Liver (tissue), 9 donors: ENCODE measurements around the gene NHERF2. TPM values are rescaled to one million over a fixed set of nuclear protein-coding genes. Genes with fewer than 3 reads are reported as not detected.

Source experiments
- DNase-seq: peaks from one replicate; pipeline ENCODE4 v3.0.0-alpha.2; 2017; ENCODE audit warnings: low spot score
- H3K27ac ChIP-seq, 2 donors: one replicate each; pipeline ENCODE4 v1.7.0; 2013; ENCODE audit warnings: inconsistent platforms in 2 of 2, low read length in 2 of 2, control low read depth in 1 of 2, low read depth in 1 of 2, mild to moderate bottlenecking in 1 of 2
- H3K27me3 ChIP-seq, 4 donors: one replicate each; pipeline versions ENCODE4 v1.6.1 to v1.7.0; 2013; ENCODE audit warnings: low read length in 3 of 4, inconsistent platforms in 1 of 4, mild to moderate bottlenecking in 1 of 4, moderate library complexity in 1 of 4; ENCODE audit not compliant: control insufficient read depth in 4 of 4, insufficient read depth in 4 of 4
- H3K36me3 ChIP-seq, 4 donors: one replicate each; pipeline versions ENCODE4 v1.6.1 to v1.7.0; 2013; ENCODE audit warnings: low read length in 3 of 4, mild to moderate bottlenecking in 3 of 4, low read depth in 1 of 4, moderate library complexity in 1 of 4; ENCODE audit not compliant: control insufficient read depth in 4 of 4, insufficient read depth in 3 of 4
- H3K4me1 ChIP-seq, 4 donors: one replicate each; pipeline versions ENCODE4 v1.6.1 to v1.7.0; 2013; ENCODE audit warnings: low read length in 3 of 4, mild to moderate bottlenecking in 3 of 4, moderate library complexity in 1 of 4; ENCODE audit not compliant: control insufficient read depth in 4 of 4, insufficient read depth in 4 of 4
- H3K4me3 ChIP-seq, 3 donors: one replicate each; pipeline versions ENCODE4 v1.6.1 to v1.7.0; 2013; ENCODE audit warnings: low read length in 3 of 3, control low read depth in 1 of 3, low read depth in 1 of 3, mild to moderate bottlenecking in 1 of 3
- H3K9ac ChIP-seq, 2 donors: one replicate each; pipeline ENCODE4 v1.7.0; 2013; ENCODE audit warnings: low read length in 2 of 2, mild to moderate bottlenecking in 2 of 2, moderate library complexity in 2 of 2, control low read depth in 1 of 2, low read depth in 1 of 2
- H3K9me3 ChIP-seq, 4 donors: one replicate each; pipeline versions ENCODE4 v1.6.1 to v1.7.0; 2013; ENCODE audit warnings: low read length in 3 of 4; ENCODE audit not compliant: control insufficient read depth in 4 of 4
- EGR1 ChIP-seq, 2 donors: IDR thresholded peaks; 2 replicates each; pipeline ENCODE4 v1.6.1; 2016 to 2018; ENCODE audit warnings: antibody characterized with exemption in 2 of 2, low read depth in 2 of 2
- FOXA1 ChIP-seq: IDR thresholded peaks from 2 replicates; pipeline ENCODE4 v1.6.1; 2016; ENCODE audit warnings: antibody characterized with exemption
- FOXA2 ChIP-seq: IDR thresholded peaks from 2 replicates; pipeline ENCODE4 v1.6.1; 2016; ENCODE audit warnings: antibody characterized with exemption
- GABPA ChIP-seq, 2 donors: IDR thresholded peaks in 1 of 2; conservative IDR thresholded peaks in 1 of 2; 2 replicates each; pipeline ENCODE4 v1.6.1; 2016; ENCODE audit warnings: antibody characterized with exemption in 2 of 2, mild to moderate bottlenecking in 1 of 2, moderate library complexity in 1 of 2
- HNF4A ChIP-seq, 2 donors: conservative IDR thresholded peaks; 2 replicates each; pipeline ENCODE4 v1.6.1; 2016; ENCODE audit warnings: antibody characterized with exemption in 2 of 2, mild to moderate bottlenecking in 2 of 2
- HNF4G ChIP-seq: IDR thresholded peaks from 2 replicates; pipeline ENCODE4 v1.6.1; 2016; ENCODE audit warnings: antibody characterized with exemption
- JUND ChIP-seq, 2 donors: IDR thresholded peaks; 2 replicates each; pipeline ENCODE4 v1.6.1; 2016; ENCODE audit warnings: antibody characterized with exemption in 2 of 2
- NR2F2 ChIP-seq: IDR thresholded peaks from 2 replicates; pipeline ENCODE4 v1.6.1; 2016; ENCODE audit warnings: antibody characterized with exemption
- RAD21 ChIP-seq, 2 donors: IDR thresholded peaks; 2 replicates each; pipeline ENCODE4 v1.6.1; 2016; ENCODE audit warnings: antibody characterized with exemption in 2 of 2, mild to moderate bottlenecking in 2 of 2
- RXRA ChIP-seq, 2 donors: IDR thresholded peaks; 2 replicates each; pipeline ENCODE4 v1.6.1; 2017 to 2018; ENCODE audit warnings: antibody characterized with exemption in 2 of 2, mild to moderate bottlenecking in 1 of 2
- SP1 ChIP-seq: IDR thresholded peaks from 2 replicates; pipeline ENCODE4 v1.6.1; 2018; ENCODE audit warnings: antibody characterized with exemption, mild to moderate bottlenecking
- TAF1 ChIP-seq: conservative IDR thresholded peaks from 2 replicates; pipeline ENCODE4 v1.6.1; 2016; ENCODE audit warnings: antibody characterized with exemption, mild to moderate bottlenecking
- YY1 ChIP-seq: IDR thresholded peaks from 2 replicates; pipeline ENCODE4 v1.6.1; 2016; ENCODE audit warnings: antibody characterized with exemption, mild to moderate bottlenecking
- WGBS: extraction: QIAGEN DNeasy Blood & Tissue Kit; methylation state at CpG from one replicate; pipeline ENCODE4 v1.1.7; 2013; 5-methylcytosine and 5-hydroxymethylcytosine counted together
- polyA plus RNA-seq, 2 donors: library from polyadenylated mRNA; stranded (reverse) in 1 of 2; unstranded in 1 of 2; fragments of 200-250 nt in 1 of 2; fragments of >200 nt in 1 of 2; fragmentation: Nextera tagmentation in 1 of 2; extraction: Ambion mirVana in 1 of 2; gene quantifications; one replicate each; pipeline versions ENCODE4 v1.2.1 to v1.2.3, GENCODE V29; 2013 to 2015
- total RNA-seq, 2 donors: library from RNA; depleted of rRNA; stranded (reverse); fragments of >200 nt; gene quantifications; one replicate each; pipeline ENCODE4 v1.2.3, GENCODE V29; 2014
- TF ChIP-seq, protein P1 (sequence below): IDR thresholded peaks from 2 replicates; pipeline ENCODE4 v1.6.1; 2016; ENCODE audit warnings: antibody characterized with exemption, mild to moderate bottlenecking
- TF ChIP-seq, protein P2 (sequence below): fragments of 150-350 bp; IDR thresholded peaks from 2 replicates; pipeline ENCODE4 v1.5.1; 2017; ENCODE audit warnings: improper control_type of control experiment, low read depth, low read length; ENCODE audit not compliant: missing input control
- TF ChIP-seq, protein P3 (sequence below): IDR thresholded peaks from 2 replicates; pipeline ENCODE4 v1.6.1; 2016; ENCODE audit warnings: antibody characterized with exemption
- TF ChIP-seq, protein P4 (sequence below): IDR thresholded peaks from 2 replicates; pipeline ENCODE4 v1.6.1; 2016; ENCODE audit warnings: antibody characterized with exemption
- TF ChIP-seq, protein P5 (sequence below): IDR thresholded peaks from 2 replicates; pipeline ENCODE4 v1.6.1; 2016; ENCODE audit warnings: antibody characterized with exemption
- donor health status: healthy.
- donor health status: healthy.
- donor health status: healthy.
- donor health status: healthy.
- donor health status: healthy.

Gene NHERF2
- total and polyA plus RNA-seq, 4 donors: 36.6 to 205 (median 74.1) TPM

DNA sequence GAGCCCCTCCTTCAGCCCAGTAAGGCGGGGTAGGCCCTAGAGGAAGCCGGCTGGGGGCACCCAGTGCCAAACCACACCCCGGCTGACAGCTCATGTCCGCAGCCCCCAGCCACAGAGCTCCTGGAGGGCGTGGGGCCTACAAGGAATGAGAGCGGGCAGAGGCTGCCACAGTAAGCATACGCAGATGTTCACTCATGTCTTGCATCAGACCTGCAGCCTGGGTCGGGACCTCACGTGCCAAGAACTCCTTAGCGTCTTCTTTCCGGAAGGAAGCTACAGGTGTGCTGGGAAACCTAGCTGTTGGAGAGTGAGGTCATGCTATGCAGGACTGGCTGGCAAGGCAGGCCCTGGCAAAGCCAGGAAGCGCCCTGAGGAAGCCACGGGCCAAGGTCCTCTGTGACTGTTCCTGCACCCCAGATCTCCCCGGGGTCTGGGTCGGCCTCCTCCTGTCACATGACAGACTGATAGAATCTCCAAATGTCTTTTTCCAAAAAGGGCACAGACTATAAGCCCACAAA, 18.6 kb upstream of the NHERF2 start (continued):
- TF ChIP-seq, protein P1, sequence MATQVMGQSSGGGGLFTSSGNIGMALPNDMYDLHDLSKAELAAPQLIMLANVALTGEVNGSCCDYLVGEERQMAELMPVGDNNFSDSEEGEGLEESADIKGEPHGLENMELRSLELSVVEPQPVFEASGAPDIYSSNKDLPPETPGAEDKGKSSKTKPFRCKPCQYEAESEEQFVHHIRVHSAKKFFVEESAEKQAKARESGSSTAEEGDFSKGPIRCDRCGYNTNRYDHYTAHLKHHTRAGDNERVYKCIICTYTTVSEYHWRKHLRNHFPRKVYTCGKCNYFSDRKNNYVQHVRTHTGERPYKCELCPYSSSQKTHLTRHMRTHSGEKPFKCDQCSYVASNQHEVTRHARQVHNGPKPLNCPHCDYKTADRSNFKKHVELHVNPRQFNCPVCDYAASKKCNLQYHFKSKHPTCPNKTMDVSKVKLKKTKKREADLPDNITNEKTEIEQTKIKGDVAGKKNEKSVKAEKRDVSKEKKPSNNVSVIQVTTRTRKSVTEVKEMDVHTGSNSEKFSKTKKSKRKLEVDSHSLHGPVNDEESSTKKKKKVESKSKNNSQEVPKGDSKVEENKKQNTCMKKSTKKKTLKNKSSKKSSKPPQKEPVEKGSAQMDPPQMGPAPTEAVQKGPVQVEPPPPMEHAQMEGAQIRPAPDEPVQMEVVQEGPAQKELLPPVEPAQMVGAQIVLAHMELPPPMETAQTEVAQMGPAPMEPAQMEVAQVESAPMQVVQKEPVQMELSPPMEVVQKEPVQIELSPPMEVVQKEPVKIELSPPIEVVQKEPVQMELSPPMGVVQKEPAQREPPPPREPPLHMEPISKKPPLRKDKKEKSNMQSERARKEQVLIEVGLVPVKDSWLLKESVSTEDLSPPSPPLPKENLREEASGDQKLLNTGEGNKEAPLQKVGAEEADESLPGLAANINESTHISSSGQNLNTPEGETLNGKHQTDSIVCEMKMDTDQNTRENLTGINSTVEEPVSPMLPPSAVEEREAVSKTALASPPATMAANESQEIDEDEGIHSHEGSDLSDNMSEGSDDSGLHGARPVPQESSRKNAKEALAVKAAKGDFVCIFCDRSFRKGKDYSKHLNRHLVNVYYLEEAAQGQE: no peak

DNA sequence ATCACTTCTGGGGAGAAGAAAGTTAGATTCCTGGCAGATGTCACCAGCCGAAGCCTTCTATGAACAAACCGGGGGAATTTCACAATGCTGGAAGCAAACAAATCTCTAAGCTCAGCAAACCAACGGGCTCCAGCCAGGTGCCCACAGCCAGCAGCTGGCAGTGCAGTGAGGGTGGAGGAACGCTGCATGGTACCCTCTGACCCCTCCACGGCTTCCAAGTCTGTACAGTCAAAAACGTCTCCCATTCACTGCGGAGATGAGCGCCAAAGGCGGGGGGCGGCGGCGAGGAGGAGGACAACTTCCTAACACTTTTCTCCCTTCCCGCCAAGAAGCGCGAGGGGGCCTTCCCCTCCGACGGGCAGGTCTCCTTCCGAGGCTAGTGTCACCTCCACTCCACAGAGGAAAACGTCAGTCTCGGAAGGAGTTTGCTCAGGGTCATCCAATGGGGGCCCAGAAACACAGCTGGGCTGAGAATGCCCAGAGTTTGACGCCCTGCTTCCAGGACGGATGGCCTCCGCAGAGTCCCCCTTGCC, 18.0 kb upstream of the NHERF2 start:
- Histone ChIP-seq H3K36me3 (peaks cover 0 to 2% (median 0%) of the 10 kb centered on the region in 4 donors), H3K27ac (peak overlapping the region; percentile 60 to 78), H3K4me1 (peaks cover 36 to 57% (median 51%) of the 10 kb centered on the region in 4 donors), H3K4me3 (peak overlapping the region; percentile 75 to 93 (median 80)), H3K9ac (peak overlapping the region; percentile 41 to 79), H3K27me3 (no peaks in the 10 kb centered on the region), H3K9me3 (no peaks in the 10 kb centered on the region)
- no peak for TF ChIP-seq EGR1 (IDR thresholded peaks at IDR 0.05; ENCODE audit: low read depth in 2 of 2)
- TF ChIP-seq JUND (IDR thresholded peaks at IDR 0.05): peak in 1 of 2 donors; percentile 56
- TF ChIP-seq RXRA (IDR thresholded peaks at IDR 0.05): peak in 1 of 2 donors; percentile 74
- TF ChIP-seq, protein P1: peak; percentile 47
- peak; percentile 24 to 38 for TF ChIP-seq RAD21 (IDR thresholded peaks at IDR 0.05)
- TF ChIP-seq FOXA2: no peak
- TF ChIP-seq NR2F2: peak; percentile 53
- TF ChIP-seq TAF1: no peak
- TF ChIP-seq SP1: peak; percentile 48
- no peak for TF ChIP-seq FOXA1
- TF ChIP-seq YY1: peak; percentile 36
- TF ChIP-seq, protein P2, sequence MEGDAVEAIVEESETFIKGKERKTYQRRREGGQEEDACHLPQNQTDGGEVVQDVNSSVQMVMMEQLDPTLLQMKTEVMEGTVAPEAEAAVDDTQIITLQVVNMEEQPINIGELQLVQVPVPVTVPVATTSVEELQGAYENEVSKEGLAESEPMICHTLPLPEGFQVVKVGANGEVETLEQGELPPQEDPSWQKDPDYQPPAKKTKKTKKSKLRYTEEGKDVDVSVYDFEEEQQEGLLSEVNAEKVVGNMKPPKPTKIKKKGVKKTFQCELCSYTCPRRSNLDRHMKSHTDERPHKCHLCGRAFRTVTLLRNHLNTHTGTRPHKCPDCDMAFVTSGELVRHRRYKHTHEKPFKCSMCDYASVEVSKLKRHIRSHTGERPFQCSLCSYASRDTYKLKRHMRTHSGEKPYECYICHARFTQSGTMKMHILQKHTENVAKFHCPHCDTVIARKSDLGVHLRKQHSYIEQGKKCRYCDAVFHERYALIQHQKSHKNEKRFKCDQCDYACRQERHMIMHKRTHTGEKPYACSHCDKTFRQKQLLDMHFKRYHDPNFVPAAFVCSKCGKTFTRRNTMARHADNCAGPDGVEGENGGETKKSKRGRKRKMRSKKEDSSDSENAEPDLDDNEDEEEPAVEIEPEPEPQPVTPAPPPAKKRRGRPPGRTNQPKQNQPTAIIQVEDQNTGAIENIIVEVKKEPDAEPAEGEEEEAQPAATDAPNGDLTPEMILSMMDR: no peak
- TF ChIP-seq HNF4G: no peak
- peak in 1 of 2 donors; percentile 75 for TF ChIP-seq GABPA (IDR thresholded peaks at IDR 0.05 in 1 of 2, conservative IDR thresholded peaks at IDR 0.05 in 1 of 2)
- TF ChIP-seq, protein P3, sequence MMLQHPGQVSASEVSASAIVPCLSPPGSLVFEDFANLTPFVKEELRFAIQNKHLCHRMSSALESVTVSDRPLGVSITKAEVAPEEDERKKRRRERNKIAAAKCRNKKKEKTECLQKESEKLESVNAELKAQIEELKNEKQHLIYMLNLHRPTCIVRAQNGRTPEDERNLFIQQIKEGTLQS: no peak
- peak; percentile 48 to 66 for TF ChIP-seq HNF4A (conservative IDR thresholded peaks at IDR 0.05)
- TF ChIP-seq, protein P4, sequence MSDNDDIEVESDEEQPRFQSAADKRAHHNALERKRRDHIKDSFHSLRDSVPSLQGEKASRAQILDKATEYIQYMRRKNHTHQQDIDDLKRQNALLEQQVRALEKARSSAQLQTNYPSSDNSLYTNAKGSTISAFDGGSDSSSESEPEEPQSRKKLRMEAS: no peak
- TF ChIP-seq, protein P5, sequence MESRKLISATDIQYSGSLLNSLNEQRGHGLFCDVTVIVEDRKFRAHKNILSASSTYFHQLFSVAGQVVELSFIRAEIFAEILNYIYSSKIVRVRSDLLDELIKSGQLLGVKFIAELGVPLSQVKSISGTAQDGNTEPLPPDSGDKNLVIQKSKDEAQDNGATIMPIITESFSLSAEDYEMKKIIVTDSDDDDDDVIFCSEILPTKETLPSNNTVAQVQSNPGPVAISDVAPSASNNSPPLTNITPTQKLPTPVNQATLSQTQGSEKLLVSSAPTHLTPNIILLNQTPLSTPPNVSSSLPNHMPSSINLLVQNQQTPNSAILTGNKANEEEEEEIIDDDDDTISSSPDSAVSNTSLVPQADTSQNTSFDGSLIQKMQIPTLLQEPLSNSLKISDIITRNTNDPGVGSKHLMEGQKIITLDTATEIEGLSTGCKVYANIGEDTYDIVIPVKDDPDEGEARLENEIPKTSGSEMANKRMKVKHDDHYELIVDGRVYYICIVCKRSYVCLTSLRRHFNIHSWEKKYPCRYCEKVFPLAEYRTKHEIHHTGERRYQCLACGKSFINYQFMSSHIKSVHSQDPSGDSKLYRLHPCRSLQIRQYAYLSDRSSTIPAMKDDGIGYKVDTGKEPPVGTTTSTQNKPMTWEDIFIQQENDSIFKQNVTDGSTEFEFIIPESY: no peak
- WGBS: 1% methylated on average over 23 of the region's 23 CpGs
- DNase-seq: no peak
